K562 (cell line): ENCODE results near the gene ACY1. TPM values are rescaled to one million over a fixed set of nuclear protein-coding genes. Genes with fewer than 3 reads are reported as not detected.

ENCODE experiments used
- ATAC-seq: fragments of 200-7000 bp; cut with Tn5 transposase; 3 replicates; pipeline ENCODE4 v1.9.1; 2020; ENCODE audit warnings: moderate library complexity
- BruUV-seq: library from RNA; stranded (reverse); fragments of 400-500 nt; replicated peaks from 2 replicates; lab custom pipeline; 2021; lab: Mats Ljungman, UMichigan
- CTCF ChIA-PET: fragments of 300-600 bp; formaldehyde crosslinking; extraction: SDS; loops from one replicate; lab custom pipeline; 2021; ENCODE audit warnings: low intra/inter-chr PET ratio; lab: Yijun Ruan, JAX
- POLR2A ChIA-PET: fragments of 300-600, 350-650 bp; sonication (Branson Sonifier 250); formaldehyde crosslinking; extraction: SDS; loops from one replicate; lab custom pipeline; 2021; ENCODE audit warnings: antibody characterized with exemption, inconsistent platforms; lab: Yijun Ruan, JAX
- DNase-seq, 4 experiments: peaks; one replicate each; pipeline versions ENCODE4 v3.0.0 to v3.0.0-alpha.2; 2011 to 2018; ENCODE audit warnings: low spot score in 3 of 4, mixed read lengths in 3 of 4; ENCODE audit errors: extremely low read depth in 1 of 4
- FAIRE-seq: peaks from 2 replicates; lab custom pipeline; 2011; peaks lifted over from hg19 to GRCh38; lab: Jason Lieb, UNC
- H2AFZ ChIP-seq: 2 replicates; pipeline ENCODE4 v1.6.0; 2011; ENCODE audit warnings: low read depth, low read length, control low read depth, inconsistent platforms
- H3K27ac ChIP-seq: fragments of 200-600 bp; 3 replicates; pipeline ENCODE4 v1.8.0; 2011; ENCODE audit warnings: low read depth, mild to moderate bottlenecking, control low read depth, inconsistent platforms, low read length, moderate library complexity, mixed read lengths; ENCODE audit errors: extremely low read depth
- H3K27me3 ChIP-seq, 2 experiments: fragments of 300-600 bp in 1 of 2; 2 replicates in 1 of 2; 3 replicates in 1 of 2; pipeline versions ENCODE4 v1.6.0 to v1.8.0; 2011; ENCODE audit warnings: inconsistent platforms in 2 of 2, low read length in 2 of 2, mild to moderate bottlenecking in 1 of 2, mixed read lengths in 1 of 2, moderate library complexity in 1 of 2; ENCODE audit not compliant: control insufficient read depth in 2 of 2, insufficient read depth in 2 of 2
- H3K36me3 ChIP-seq: fragments of 300-600 bp; 3 replicates; pipeline ENCODE4 v1.8.0; 2011; ENCODE audit warnings: mild to moderate bottlenecking, low read length, inconsistent platforms; ENCODE audit not compliant: control insufficient read depth, insufficient read depth
- H3K4me1 ChIP-seq, 2 experiments: fragments of 200-600 bp in 1 of 2; replicated peaks in 1 of 2; 2 replicates in 1 of 2; 3 replicates in 1 of 2; pipeline versions ENCODE4 v1.5.1 to v1.8.0; 2011; ENCODE audit warnings: inconsistent platforms in 2 of 2, low read length in 2 of 2, mild to moderate bottlenecking in 1 of 2, mixed read lengths in 1 of 2, moderate library complexity in 1 of 2; ENCODE audit not compliant: control insufficient read depth in 2 of 2, insufficient read depth in 2 of 2
- H3K4me2 ChIP-seq: 2 replicates; pipeline ENCODE4 v1.6.1; 2011; ENCODE audit warnings: low read length, control low read depth, inconsistent platforms, mixed read lengths; ENCODE audit not compliant: insufficient read depth
- H3K4me3 ChIP-seq: fragments of 200-600 bp; sonication (generic), shearing (Covaris generic); 2 replicates; pipeline ENCODE4 v1.5.1; 2016; ENCODE audit warnings: control low read depth, inconsistent platforms
- H3K79me2 ChIP-seq: fragments of 200-600 bp; 3 replicates; pipeline ENCODE4 v1.8.0; 2011; ENCODE audit warnings: low read length, inconsistent platforms; ENCODE audit not compliant: control insufficient read depth, insufficient read depth
- H3K9ac ChIP-seq, 2 experiments: 2 replicates each; pipeline versions ENCODE4 v1.6.0 to v1.6.1; 2011; ENCODE audit warnings: low read depth in 2 of 2, low read length in 2 of 2, control low read depth in 1 of 2, inconsistent platforms in 1 of 2, mild to moderate bottlenecking in 1 of 2, mixed read lengths in 1 of 2; ENCODE audit not compliant: insufficient read depth in 1 of 2
- H3K9me1 ChIP-seq: one replicate; pipeline ENCODE4 v1.6.0; 2011; ENCODE audit warnings: inconsistent platforms, mild to moderate bottlenecking, low read length, moderate library complexity; ENCODE audit not compliant: control insufficient read depth, insufficient read depth
- H3K9me3 ChIP-seq: replicated peaks from 2 replicates; pipeline ENCODE4 v1.5.1; 2011; ENCODE audit warnings: low read depth, low read length, inconsistent platforms; ENCODE audit not compliant: control insufficient read depth, insufficient read depth
- H4K20me1 ChIP-seq: replicated peaks from 2 replicates; pipeline ENCODE4 v1.6.1; 2011; ENCODE audit warnings: low read length, inconsistent platforms, mixed read lengths; ENCODE audit not compliant: control insufficient read depth, insufficient read depth
- EZH2 ChIP-seq: IDR thresholded peaks from 2 replicates; pipeline ENCODE4 v1.6.1; 2012; ENCODE audit warnings: low read depth, mild to moderate bottlenecking, inconsistent platforms, low read length, borderline replicate concordance
- HDAC1 ChIP-seq, 2 experiments: fragments of 450-650 bp; IDR thresholded peaks; 2 replicates each; pipeline ENCODE4 v1.6.1; 2016 to 2017; ENCODE audit warnings: inconsistent platforms in 1 of 2, mild to moderate bottlenecking in 1 of 2, moderate library complexity in 1 of 2
- KLF1 ChIP-seq: fragments of 450-650 bp; IDR thresholded peaks from 2 replicates; pipeline ENCODE4 v1.6.1; 2016; ENCODE audit warnings: missing genetic modification characterization, missing compliant biosample characterization
- L3MBTL2 ChIP-seq: fragments of 450-650 bp; IDR thresholded peaks from 2 replicates; pipeline ENCODE4 v1.6.1; 2016; ENCODE audit warnings: mild to moderate bottlenecking, moderate library complexity
- MAZ ChIP-seq, 2 experiments: fragments of 450-650 bp in 1 of 2; sonication (generic) in 1 of 2; formaldehyde crosslinking; IDR thresholded peaks in 1 of 2; conservative IDR thresholded peaks in 1 of 2; 2 replicates each; pipeline versions ENCODE4 v1.4.0 to v1.5.0; 2020; ENCODE audit warnings: mild to moderate bottlenecking in 1 of 2, missing genetic modification reagents in 1 of 2
- MBD2 ChIP-seq: sonication (generic); IDR thresholded peaks from 2 replicates; pipeline ENCODE4 v1.6.1; 2016; ENCODE audit warnings: low read depth, borderline replicate concordance
- OTX1 ChIP-seq: fragments of 450-650 bp; formaldehyde crosslinking; IDR thresholded peaks from 2 replicates; pipeline ENCODE4 v1.4.0; 2022; ENCODE audit warnings: mild to moderate bottlenecking
- PCBP2 ChIP-seq: fragments of 200-400 bp; formaldehyde crosslinking; IDR thresholded peaks from 2 replicates; pipeline ENCODE4 v1.6.1; 2018; ENCODE audit warnings: low read length, low read depth, mild to moderate bottlenecking, moderate library complexity; ENCODE audit not compliant: poor library complexity, severe bottlenecking
- RB1 ChIP-seq: fragments of 450-650 bp; IDR thresholded peaks from 2 replicates; pipeline ENCODE4 v1.6.1; 2017; ENCODE audit warnings: low read depth, mild to moderate bottlenecking
- ZBED1 ChIP-seq: IDR thresholded peaks from 2 replicates; pipeline ENCODE4 v1.6.1; 2014
- ZBTB8A ChIP-seq: fragments of 450-650 bp; IDR thresholded peaks from 2 replicates; pipeline ENCODE4 v1.6.1; 2018; ENCODE audit warnings: mild to moderate bottlenecking, moderate library complexity; ENCODE audit not compliant: partially characterized antibody
- ZFX ChIP-seq: sonication (generic); formaldehyde crosslinking; IDR thresholded peaks from 2 replicates; pipeline ENCODE4 v1.8.0; 2022; ENCODE audit warnings: mild to moderate bottlenecking, missing genetic modification reagents, moderate library complexity
- ZNF175 ChIP-seq: fragments of 200-800 bp; sonication (Bioruptor generic); IDR thresholded peaks from 2 replicates; pipeline ENCODE4 v1.6.1; 2016; ENCODE audit warnings: low read depth, mild to moderate bottlenecking, missing genetic modification characterization, missing compliant biosample characterization
- ZNF184 ChIP-seq: sonication (generic); formaldehyde crosslinking; IDR thresholded peaks from 2 replicates; pipeline ENCODE4 v1.5.0; 2020; ENCODE audit warnings: missing genetic modification reagents
- ZNF551 ChIP-seq: fragments of 250-450 bp; sonication (Bioruptor Pico); IDR thresholded peaks from 2 replicates; pipeline ENCODE4 v1.5.0; 2021; ENCODE audit warnings: mild to moderate bottlenecking, moderate library complexity
- ZNF707 ChIP-seq: fragments of 250-450 bp; sonication (Bioruptor Pico); conservative IDR thresholded peaks from 2 replicates; pipeline ENCODE4 v1.8.0; 2022; ENCODE audit warnings: inconsistent platforms, mild to moderate bottlenecking, moderate library complexity
- WGBS: fragments of 100-300 bp; shearing (Covaris generic); methylation state at CpG from one replicate; pipeline ENCODE4 v1.1.6; 2016; ENCODE audit warnings: low coverage, mixed read lengths; ENCODE audit not compliant: insufficient coverage; ENCODE audit errors: missing lambda C conversion rate; 5-methylcytosine and 5-hydroxymethylcytosine counted together
- in situ Hi-C: fragments of 300-500 bp; cut with MboI; formaldehyde crosslinking; loops from 4 replicates; pipeline ENCODE4 v1.15.0; 2018; ENCODE audit warnings: inconsistent platforms, mixed read lengths
- intact Hi-C: fragments of 100-400 bp; cut with micrococcal nuclease; formaldehyde crosslinking; loops from 2 replicates; pipeline ENCODE4 v1.14.2; 2022
- polyA plus RNA-seq, 8 experiments: library from polyadenylated mRNA; depleted of rRNA in 4 of 8; stranded (reverse) in 5 of 8; unstranded in 3 of 8; fragments of >200 nt; fragmentation: Nextera tagmentation in 2 of 8; fragmentation: Illumina TruSeq in 1 of 8; extraction: Ambion mirVana in 2 of 8; extraction: Trizol in 1 of 8; gene quantifications; 2 replicates each; pipeline versions ENCODE4 v1.2.1 to v1.2.3, GENCODE V29; 2011 to 2014; ENCODE audit warnings: inconsistent platforms in 1 of 8, missing spikeins in 1 of 8
- total RNA-seq, 7 experiments: library from RNA; depleted of rRNA in 6 of 7; stranded (reverse); fragments of >200 nt in 6 of 7; fragmentation: Illumina TruSeq in 2 of 7; extraction: Trizol in 2 of 7; gene quantifications; 2 replicates each; pipeline versions ENCODE4 v1.2.1 to v1.2.3, GENCODE V29; 2011 to 2021; ENCODE audit warnings: low replicate concordance in 1 of 7
- TF ChIP-seq, protein P1 (sequence below): fragments of 450-650 bp; IDR thresholded peaks from 2 replicates; pipeline ENCODE4 v1.6.1; 2016; ENCODE audit warnings: antibody characterized with exemption
- TF ChIP-seq, protein P2 (sequence below): fragments of 200-800 bp; sonication (Bioruptor generic); IDR thresholded peaks from 2 replicates; pipeline ENCODE4 v1.6.1; 2017; ENCODE audit warnings: missing genetic modification characterization, missing compliant biosample characterization
- TF ChIP-seq, protein P3 (sequence below), 2 experiments: fragments of 450-650 bp in 1 of 2; sonication (generic) in 1 of 2; formaldehyde crosslinking in 1 of 2; IDR thresholded peaks in 1 of 2; conservative IDR thresholded peaks in 1 of 2; 2 replicates each; pipeline versions ENCODE4 v1.6.1 to v1.8.1; 2016 to 2023; ENCODE audit warnings: mild to moderate bottlenecking in 2 of 2, moderate library complexity in 2 of 2, inconsistent platforms in 1 of 2, missing genetic modification reagents in 1 of 2

ACY1 gene
- total and polyA plus RNA-seq, 9 of the 15 experiments (the other 6 are each of a cell fraction or from before 2014, with no cell fraction given) = 70.7 to 195 (median 123) TPM

DNA sequence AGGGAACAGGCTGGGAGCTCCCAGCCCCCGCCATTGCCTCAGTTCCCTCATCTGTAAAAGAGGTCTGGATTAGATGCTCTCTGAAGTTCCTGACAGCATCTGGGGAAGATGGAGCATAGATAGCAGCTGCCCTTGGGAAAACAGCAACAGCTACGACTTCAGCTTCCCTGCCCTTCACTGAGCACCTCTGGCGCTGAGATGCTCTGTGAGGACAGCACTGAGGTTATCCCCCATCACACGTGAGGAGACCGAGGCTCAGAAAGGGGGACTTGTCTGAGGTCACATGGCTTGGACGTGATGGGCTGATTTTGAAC lies 23.4 kb downstream of the ACY1 start:
- BruUV-seq = no TSS peak

More for the DNA sequence above, 23.4 kb downstream of the ACY1 start:
- no peak overlapping the region for H3K4me3 ChIP-seq
- no peaks in the 10 kb centered on the region for H3K79me2 ChIP-seq
- ChIA-PET CTCF (no interaction called here), POLR2A (interaction anchor here (1.7 kb wide), 1 partner anchor 11 kb away, joined by 5 read pairs; the partner anchor contains the start of gene RPL29)
- no peaks in the 10 kb centered on the region for H3K9me1 ChIP-seq
- H3K9ac ChIP-seq = no peak overlapping the region
- intact Hi-C loops (loop anchor here (1.0 kb wide), 1 partner anchor 122 kb away; no protein-coding TSS in a partner anchor), in situ Hi-C loops (loop anchor here (25.0 kb wide), 1 partner anchor 381 kb away; no protein-coding TSS in a partner anchor)
- no peak overlapping the region for H2AFZ ChIP-seq
- no peaks in the 10 kb centered on the region for H3K9me3 ChIP-seq
- no peak overlapping the region for H3K27ac ChIP-seq
- DNase-seq = no peak
- ATAC-seq = no peak
- no peaks in the 10 kb centered on the region for H4K20me1 ChIP-seq
- no peaks in the 10 kb centered on the region for H3K36me3 ChIP-seq
- FAIRE-seq = no peak
- H3K27me3 ChIP-seq = no peaks in the 10 kb centered on the region
- TF ChIP-seq RB1 = no peak
- no peak for TF ChIP-seq ZBED1
- no peak for TF ChIP-seq OTX1 (CRISPR knock-in tag)
- TF ChIP-seq, protein P1, sequence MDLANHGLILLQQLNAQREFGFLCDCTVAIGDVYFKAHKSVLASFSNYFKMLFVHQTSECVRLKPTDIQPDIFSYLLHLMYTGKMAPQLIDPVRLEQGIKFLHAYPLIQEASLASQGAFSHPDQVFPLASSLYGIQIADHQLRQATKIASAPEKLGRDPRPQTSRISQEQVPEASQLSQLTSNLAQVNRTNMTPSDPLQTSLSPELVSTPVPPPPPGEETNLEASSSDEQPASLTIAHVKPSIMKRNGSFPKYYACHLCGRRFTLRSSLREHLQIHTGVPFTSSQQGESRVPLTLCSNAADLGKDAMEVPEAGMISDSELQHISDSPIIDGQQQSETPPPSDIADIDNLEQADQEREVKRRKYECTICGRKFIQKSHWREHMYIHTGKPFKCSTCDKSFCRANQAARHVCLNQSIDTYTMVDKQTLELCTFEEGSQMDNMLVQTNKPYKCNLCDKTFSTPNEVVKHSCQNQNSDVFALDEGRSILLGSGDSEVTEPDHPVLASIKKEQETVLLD = no peak
- TF ChIP-seq ZNF707 = no peak
- no peak for TF ChIP-seq HDAC1 (IDR thresholded peaks at IDR 0.05)
- no peak for TF ChIP-seq KLF1 (tag)
- no peak for TF ChIP-seq ZNF175 (CRISPR knock-in tag)
- TF ChIP-seq MAZ (CRISPR knock-in tag; conservative IDR thresholded peaks at IDR 0.05 in 1 of 2, IDR thresholded peaks at IDR 0.05 in 1 of 2) = no peak
- TF ChIP-seq ZNF184 = no peak
- no peak for TF ChIP-seq ZFX (CRISPR knock-in tag)
- no peak for TF ChIP-seq EZH2
- TF ChIP-seq, protein P2, sequence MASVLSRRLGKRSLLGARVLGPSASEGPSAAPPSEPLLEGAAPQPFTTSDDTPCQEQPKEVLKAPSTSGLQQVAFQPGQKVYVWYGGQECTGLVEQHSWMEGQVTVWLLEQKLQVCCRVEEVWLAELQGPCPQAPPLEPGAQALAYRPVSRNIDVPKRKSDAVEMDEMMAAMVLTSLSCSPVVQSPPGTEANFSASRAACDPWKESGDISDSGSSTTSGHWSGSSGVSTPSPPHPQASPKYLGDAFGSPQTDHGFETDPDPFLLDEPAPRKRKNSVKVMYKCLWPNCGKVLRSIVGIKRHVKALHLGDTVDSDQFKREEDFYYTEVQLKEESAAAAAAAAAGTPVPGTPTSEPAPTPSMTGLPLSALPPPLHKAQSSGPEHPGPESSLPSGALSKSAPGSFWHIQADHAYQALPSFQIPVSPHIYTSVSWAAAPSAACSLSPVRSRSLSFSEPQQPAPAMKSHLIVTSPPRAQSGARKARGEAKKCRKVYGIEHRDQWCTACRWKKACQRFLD = no peak
- no peak for TF ChIP-seq L3MBTL2
- TF ChIP-seq MBD2 = no peak
- no peak for TF ChIP-seq ZBTB8A
- no peak for TF ChIP-seq PCBP2
- TF ChIP-seq, protein P3, sequence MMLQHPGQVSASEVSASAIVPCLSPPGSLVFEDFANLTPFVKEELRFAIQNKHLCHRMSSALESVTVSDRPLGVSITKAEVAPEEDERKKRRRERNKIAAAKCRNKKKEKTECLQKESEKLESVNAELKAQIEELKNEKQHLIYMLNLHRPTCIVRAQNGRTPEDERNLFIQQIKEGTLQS (IDR thresholded peaks at IDR 0.05) = no peak
- TF ChIP-seq, protein P3 (CRISPR knock-in tag; conservative IDR thresholded peaks at IDR 0.05) = no peak
- no peak for TF ChIP-seq ZNF551 (CRISPR knock-in tag)
- WGBS = 29% methylated on average over 5 of the region's 6 CpGs
- no peak overlapping the region for H3K4me2 ChIP-seq
- H3K4me1 ChIP-seq = peaks cover 17 to 29% of the 10 kb centered on the region in 2 experiments; a peak in 4 of 5 replicates
